GM19324 (cell line): ENCODE results near the gene PRKCH.
A peak's percentile ranks its signal among the peaks of the same experiment; 100 is the strongest.
"Not testable (repeated sequence)": the region's sequence is repeated elsewhere in the genome, so short reads cannot be mapped to it uniquely, and the experiment has no call there.

Source experiments
- ATAC-seq: cut with Tn5 transposase; IDR thresholded peaks from one replicate; pipeline ENCODE4 v1.9.1; 2021; ENCODE audit warnings: mild to moderate bottlenecking, moderate library complexity; ENCODE audit not compliant: unreplicated experiment, low FRiP score

PRKCH gene

DNA sequence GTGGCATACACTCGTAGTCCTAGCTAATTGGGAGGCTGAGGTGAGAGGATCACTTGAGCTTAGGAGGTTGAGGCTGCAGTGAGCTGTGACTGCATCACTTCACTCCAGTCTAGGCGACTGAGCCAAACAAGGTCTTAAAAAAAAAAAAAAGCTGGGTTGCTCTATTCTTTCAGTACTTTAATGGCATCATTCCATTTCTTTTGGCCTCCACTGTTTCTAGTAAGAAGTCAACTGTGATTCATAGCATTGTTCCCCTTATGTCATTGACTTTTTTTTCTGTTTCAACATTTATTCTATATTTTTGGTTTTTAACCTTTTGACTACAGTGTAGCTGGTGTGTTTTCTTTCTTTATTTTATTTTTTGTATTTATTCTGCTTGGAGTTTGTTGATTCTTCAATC lies 16.7 kb upstream of the PRKCH start:
- ATAC-seq: no peak

DNA sequence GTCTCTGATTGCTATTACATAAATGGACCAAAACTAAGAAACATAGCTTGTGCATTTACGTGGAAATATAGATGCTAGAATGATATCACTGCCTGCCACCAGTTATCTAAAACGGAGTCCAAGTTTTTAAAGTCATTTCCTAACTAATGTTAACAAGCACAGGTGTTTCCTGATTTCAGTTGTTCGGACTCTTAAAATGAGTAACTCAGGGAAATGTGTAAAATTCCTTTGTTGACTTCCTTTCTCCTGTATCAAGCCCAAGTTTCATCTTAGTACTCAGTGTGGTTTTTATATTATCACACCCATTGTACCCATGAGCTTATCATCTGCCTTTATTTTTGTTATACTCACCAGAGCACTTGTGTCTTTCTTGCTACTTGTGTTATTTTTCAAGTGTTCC lies 13.2 kb upstream of the PRKCH start:
- ATAC-seq: no peak

DNA sequence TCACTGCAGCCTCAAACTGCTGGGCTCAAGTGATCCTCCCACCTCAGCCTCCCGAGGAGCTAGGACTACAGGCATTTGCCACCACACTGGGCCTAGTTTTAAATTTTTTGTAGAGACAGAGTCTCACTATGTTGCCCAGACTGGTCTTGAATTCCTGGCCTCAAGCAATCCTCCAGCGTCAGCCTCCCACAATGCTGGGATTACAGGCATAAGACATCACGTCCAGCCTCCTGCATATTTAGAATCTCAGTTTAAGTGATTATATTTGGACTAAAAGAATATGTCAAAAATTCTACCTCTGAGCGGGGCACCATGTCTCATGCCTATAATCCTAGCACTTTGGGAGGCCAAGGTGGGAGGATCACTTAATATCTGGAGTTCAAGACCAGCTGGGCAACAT lies 12.7 kb upstream of the PRKCH start:
- not testable (repeated sequence) for ATAC-seq

GRCh38 chr14:61315313-61315712 lies 6.1 kb upstream of the PRKCH start:
- ATAC-seq: no peak

GRCh38 chr14:61319086-61319485 lies 2.3 kb upstream of the PRKCH start:
- ATAC-seq: no peak

DNA sequence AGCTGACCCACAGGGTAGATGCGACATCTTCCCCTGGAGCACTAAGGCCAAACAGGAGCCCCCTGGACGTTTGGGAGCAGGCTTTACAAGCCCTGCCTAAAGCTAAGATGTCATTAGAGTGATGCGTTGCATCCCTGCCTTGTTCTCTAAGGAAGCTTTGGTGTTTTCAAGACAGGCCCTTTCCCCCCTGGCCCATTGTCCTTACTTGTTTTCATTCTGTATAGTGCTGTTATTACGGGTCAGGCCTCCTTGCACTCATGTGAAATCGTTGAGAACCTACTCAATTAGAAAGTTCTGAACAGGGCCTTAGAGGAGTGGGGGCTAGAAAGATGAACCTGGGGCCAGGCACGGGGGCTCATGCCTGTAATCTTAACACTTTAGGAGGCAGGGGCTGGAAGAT lies 1.7 kb upstream of the PRKCH start:
- ATAC-seq: no peak

DNA sequence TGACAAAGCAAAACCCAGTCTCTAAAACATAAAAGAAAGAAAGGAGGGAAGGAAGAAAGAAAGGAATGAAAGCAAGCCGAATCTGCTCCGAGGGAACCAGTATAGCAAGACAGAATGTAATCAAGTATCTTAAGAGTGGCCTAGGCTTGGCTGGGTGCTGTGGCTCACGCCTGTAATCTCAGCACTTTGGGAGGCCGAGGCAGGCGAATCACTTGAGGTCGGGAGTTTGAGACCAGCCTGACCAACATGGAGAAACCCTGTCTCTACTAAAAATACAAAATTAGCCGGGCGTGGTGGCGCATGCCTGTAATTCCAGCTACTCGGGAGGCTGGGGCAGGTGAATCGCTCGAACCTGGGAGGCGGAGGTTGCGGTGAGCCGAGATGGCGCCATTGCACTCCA lies 1.2 kb upstream of the PRKCH start:
- not testable (repeated sequence) for ATAC-seq

DNA sequence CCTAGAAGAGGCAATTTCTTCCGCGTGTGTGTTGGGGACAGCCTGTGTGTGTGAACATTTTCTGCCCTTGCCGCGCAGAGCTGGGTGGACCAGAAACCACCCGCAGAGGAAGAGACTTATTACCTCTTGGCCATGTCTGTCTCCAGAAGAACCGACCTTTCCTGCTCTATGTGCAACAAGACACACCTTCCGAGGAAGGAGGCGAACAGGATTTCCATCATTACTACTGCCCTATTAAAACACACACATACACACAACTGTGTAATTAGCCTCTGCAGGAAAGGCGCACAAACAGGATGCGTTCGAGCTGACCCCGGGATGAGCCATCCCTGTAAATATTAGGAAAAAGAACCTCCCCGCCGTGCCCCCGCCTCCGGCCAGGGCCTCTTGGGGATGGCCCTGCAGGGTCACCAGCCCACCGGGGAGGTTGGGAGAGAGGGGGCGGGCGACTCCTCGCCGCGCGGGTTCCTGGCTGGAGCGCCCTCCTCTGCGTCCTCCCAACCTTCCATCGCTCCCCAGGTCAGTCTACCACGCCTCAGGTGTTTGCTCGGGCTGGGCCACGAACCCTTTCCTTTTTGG lies 484 bp upstream of the PRKCH start:
- ATAC-seq: no peak

DNA sequence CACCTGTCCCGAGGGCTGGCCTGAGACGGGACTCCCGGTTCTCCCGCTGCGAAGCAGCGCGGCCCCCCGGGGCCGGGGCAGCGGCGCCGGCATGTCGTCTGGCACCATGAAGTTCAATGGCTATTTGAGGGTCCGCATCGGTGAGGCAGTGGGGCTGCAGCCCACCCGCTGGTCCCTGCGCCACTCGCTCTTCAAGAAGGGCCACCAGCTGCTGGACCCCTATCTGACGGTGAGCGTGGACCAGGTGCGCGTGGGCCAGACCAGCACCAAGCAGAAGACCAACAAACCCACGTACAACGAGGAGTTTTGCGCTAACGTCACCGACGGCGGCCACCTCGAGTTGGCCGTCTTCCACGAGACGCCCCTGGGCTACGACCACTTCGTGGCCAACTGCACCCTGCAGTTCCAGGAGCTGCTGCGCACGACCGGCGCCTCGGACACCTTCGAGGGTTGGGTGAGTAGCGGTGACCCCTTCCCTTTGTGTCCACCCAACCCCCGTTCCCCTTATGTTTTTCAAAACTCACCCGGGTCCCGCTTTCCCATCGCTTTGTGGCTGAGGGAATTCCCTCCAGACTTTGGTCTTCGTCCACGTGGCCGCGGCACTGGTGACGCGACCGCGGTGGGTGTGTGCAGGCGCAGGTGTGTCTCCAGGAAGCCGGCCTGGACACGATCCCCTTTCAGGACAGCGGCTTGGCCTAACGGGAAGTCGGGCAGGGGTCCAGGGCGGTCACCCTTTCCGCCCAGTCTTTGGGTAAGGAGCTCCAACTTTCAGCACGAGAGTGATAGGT lies 826 bp downstream of the PRKCH start:
- ATAC-seq: no peak

DNA sequence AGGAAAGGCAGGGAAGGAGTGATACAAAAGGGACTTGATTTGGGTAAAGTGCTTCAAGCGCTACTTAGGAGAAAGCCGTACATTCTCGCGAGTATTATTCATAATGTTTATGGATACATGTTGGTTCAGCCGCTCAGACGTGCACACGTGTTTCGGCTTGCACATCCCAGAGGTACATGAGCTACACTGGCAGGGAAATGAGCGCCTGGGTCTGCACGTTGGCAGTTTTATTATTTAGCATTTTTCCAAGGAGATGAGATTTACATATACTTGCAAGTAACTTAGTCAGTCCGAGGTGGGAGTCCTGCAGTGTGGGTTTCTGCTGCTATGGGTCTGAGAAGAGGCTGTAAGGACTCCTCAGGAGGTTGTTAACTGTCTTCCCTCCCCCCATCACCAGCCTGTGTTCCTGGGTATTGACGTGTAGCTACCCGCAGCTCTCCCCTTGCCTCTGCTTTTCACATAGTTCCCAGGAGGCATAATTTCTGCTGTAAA lies 1.5 kb downstream of the PRKCH start:
- ATAC-seq: no peak

DNA sequence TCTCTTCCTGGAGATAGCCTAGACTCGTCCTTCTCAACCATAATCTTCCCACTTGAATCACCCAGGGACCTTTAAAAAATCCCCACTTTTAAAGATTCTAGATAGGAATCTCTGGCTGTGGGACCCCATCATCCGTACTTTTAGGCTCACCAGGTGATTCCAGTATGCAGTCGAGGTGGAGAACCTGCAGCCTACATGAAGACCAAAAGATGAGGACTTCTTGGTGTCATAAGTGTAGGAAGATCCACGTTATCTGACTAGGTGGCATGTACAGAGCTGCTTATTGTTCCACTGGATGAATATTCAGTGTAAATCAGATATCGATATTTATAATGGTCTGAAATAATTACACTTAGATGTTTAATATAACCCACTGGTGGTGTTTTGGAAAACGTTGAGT lies 2.6 kb downstream of the PRKCH start:
- no peak for ATAC-seq

GRCh38 chr14:61325166-61325565 lies 3.8 kb downstream of the PRKCH start:
- ATAC-seq: no peak

DNA sequence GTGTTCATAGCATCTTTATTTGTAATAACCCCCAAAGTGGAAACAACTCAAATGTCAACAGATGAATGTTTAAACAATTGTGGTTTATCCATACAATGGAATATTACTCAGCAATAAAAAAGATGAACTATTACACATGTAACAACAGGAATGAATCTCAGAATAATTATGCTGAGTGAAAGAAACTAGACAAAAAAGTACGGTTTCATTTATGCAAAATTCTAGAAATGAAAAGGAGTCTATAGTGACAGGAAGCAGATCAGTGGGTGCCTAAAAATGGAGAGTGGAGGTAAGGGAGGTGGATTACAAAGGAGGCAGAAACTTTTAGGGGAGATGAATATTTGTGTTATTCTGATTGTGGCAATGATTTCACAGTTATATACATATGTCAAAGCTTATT lies 4.8 kb downstream of the PRKCH start:
- ATAC-seq: no peak

DNA sequence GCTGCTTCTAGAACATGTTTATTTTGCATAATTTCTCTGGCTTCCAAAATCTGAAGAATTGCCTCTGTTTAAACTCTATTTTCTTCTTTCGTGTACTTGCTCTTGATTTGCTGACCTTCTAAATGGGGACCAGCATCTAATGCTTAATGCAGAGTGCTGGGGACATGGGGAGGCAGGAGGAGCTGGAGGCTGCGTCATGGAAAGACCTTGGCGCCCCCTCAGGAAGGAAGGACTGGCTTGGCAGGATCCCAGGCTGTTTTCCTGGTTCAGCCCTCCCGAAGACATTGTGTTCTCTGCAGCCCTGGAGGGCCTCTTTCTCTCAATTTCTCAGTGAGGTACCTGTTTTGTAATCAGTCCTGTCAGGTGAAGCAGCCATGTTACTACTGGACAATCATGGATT lies 5.5 kb downstream of the PRKCH start:
- ATAC-seq: no peak

- no peak for ATAC-seq
Observed at GRCh38 chr14:61328626-61329262, 7.4 kb downstream of the PRKCH start.

DNA sequence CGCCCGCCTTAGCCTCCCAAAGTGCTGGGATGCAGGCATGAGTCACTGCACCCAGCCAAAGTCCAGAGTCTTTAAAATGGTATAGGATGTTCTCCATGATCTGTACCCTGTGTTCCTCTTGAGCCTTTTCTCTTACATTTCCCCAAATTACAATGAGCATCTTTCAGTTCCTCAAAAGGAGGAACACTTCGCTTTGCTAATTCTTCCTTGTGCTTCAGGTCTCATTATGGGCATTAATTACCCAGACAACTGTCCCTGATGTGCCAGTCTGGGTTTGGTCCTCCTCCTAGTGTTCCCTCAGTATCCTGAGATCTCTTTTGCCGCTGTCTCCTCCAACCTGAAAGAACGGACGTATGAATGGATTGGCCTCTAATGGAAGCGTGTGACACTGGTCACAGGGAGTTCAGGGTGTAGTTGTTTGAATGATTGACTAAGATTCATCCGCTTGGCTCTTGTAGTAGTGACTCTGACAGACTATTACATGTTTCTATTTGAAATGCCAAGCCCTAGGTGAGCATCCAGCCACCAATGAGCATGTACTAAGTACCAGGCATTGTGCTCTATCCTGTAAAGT lies 8.2 kb downstream of the PRKCH start:
- ATAC-seq: peak; percentile 65

DNA sequence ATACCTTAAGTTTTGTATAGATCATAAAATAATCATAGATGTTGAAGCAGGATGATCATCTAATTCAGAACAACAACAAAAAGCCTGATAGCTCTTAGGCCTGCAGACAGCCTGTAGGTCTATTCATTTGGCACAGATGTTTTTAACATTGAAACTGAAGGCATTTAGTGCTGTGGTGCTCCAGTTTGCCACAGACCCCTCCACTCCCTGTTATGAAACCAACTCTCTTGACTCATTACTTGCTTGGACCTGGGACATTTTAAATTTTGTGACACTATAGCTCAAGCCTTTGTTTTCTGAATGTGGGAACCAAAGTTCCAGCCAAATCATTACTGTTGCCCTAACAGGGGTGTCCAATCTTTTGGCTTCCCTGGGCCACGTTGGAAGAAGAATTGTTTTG lies 9.1 kb downstream of the PRKCH start:
- ATAC-seq: no peak

DNA sequence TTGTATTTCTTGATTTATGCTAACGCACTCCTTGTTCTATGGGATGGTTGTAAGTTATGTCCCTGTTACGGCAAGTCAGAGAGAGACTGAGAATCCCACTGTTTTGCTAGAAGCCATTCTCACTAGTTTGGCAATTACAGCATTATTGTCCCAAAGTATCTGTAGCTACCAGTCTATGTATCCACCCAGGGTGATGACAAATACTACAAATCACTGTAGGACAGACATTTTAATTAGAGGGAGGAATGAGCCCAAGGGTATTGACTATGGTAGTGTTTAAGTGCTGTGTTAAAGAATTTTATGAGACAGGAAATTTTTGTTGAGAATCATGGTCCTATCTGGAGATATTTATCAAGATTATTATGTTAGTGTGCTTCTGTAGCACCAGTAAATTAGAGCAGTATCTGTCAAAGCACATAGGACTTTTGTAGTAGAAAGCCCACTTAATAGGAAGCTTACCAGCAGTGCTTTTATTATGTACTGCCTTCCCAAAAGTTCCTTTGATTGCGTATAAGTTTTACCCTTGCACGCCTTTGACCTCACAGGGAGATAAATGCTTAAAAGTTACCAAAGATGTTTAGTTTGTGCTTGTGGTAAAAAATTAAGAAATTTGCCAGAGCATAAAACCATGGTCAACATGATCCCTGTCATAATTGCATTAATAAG lies 10.7 kb downstream of the PRKCH start:
- ATAC-seq: no peak

DNA sequence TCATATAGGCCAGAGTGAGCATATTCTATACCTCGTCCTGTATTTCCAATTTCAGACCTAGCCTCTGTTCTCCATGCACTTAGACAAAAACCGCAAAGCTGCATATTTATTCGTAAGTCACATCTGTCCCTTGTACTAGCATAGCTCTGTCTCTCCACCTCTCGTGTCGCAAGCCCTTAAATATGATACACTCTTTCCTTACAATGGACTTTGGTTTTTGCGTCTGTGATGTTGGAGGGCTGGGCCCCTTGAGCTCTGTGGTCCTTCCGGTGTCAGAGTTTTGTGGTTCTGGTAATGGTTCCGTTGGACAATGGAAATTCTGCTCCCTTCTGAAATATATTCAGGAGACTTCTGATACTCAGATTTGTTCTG lies 11.3 kb downstream of the PRKCH start:
- no peak for ATAC-seq

DNA sequence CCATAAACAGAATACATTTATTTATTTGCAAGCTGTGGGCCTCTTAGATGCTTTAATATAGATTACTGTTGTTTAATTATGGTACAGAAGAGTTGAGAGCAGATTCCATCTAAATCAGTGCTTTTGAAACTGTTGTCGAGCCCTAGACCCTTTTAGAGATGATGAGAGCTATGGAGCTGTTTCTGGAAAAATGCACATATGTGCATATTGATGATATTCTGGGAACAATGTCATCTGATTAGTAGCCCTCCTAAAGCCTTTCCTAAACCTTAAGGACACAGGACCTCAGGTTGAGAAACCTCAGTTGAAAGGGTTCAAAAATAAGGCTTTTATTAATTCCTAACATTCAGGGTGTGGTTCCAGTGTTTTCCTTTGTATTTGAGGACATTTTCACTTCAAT lies 11.7 kb downstream of the PRKCH start:
- no peak for ATAC-seq

DNA sequence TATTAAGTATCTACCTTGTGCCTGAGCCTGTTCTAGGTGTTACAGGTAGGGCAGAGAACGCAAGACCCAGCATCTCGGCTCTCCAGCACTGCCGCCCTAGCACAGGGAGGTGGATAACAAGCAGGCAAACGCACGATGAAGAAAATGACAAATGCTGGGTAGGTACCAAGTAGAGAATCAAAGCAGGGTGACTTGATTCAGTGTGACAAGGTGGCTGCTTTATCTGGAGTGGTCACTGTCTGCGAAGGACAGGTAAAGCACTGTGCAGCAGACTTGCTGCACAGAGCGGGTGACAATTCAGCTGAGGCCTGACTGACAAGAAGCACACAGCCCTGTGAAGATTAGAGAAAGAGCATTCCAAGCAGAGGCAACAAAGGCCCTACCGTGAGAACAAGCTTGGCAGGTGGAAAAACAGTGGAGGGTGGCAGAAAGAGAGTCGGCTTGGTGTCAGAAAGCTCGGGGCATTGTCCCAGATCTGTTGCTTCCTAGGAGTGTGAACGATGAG lies 12.9 kb downstream of the PRKCH start:
- no peak for ATAC-seq
